Endothelial cell of umbilical vein (primary cell): ENCODE results near the gene KSR1. TPM values are rescaled to one million over a fixed set of nuclear protein-coding genes. Genes with fewer than 3 reads are reported as not detected.
"Not testable (repeated sequence)": the region's sequence is repeated elsewhere in the genome, so short reads cannot be mapped to it uniquely, and the experiment has no call there.

Source experiments
- BruUV-seq: library from RNA; stranded (reverse); fragments of 400-500 nt; replicated peaks from 2 replicates; lab custom pipeline; 2021; lab: Mats Ljungman, UMichigan
- CTCF ChIA-PET: fragments of 300-600, 350-600 bp; sonication (Branson Sonifier 250); formaldehyde crosslinking; loops from one replicate; lab custom pipeline; 2021; ENCODE audit warnings: antibody characterized with exemption, inconsistent platforms; lab: Charles Lee
- POLR2A ChIA-PET: fragments of 300-600, 350-600 bp; sonication (Branson Sonifier 250); formaldehyde crosslinking; loops from one replicate; lab custom pipeline; 2021; ENCODE audit warnings: antibody characterized with exemption, inconsistent platforms; lab: Charles Lee
- DNase-seq: peaks from one replicate; pipeline ENCODE4 v3.0.0-alpha.2; 2011; ENCODE audit warnings: low read depth, low spot score
- FAIRE-seq: peaks from 2 replicates; lab custom pipeline; 2011; peaks lifted over from hg19 to GRCh38; lab: Jason Lieb, UNC
- H2AFZ ChIP-seq: 2 replicates; pipeline ENCODE4 v1.6.0; 2012; ENCODE audit warnings: low read depth, low read length, control low read depth, inconsistent platforms
- H3K27ac ChIP-seq: 2 replicates; pipeline ENCODE4 v1.5.1; 2011; ENCODE audit warnings: low read depth, mild to moderate bottlenecking, control low read depth, low read length, moderate library complexity; ENCODE audit not compliant: insufficient read depth
- H3K27me3 ChIP-seq, 2 experiments: 2 replicates each; pipeline versions ENCODE4 v1.6.0 to v1.6.1; 2011; ENCODE audit warnings: low read length in 2 of 2, mixed read lengths in 1 of 2; ENCODE audit not compliant: control insufficient read depth in 2 of 2, insufficient read depth in 2 of 2
- H3K36me3 ChIP-seq, 2 experiments: 2 replicates in 1 of 2; 3 replicates in 1 of 2; pipeline ENCODE4 v1.5.1; 2011; ENCODE audit warnings: low read length in 2 of 2, mild to moderate bottlenecking in 1 of 2, moderate library complexity in 1 of 2; ENCODE audit not compliant: control insufficient read depth in 2 of 2, insufficient read depth in 2 of 2; ENCODE audit errors: extremely low read depth in 1 of 2
- H3K4me1 ChIP-seq: 3 replicates; pipeline ENCODE4 v1.5.1; 2011; ENCODE audit warnings: mild to moderate bottlenecking, low read length; ENCODE audit not compliant: control insufficient read depth, insufficient read depth; ENCODE audit errors: extremely low read depth
- H3K4me2 ChIP-seq: 2 replicates; pipeline ENCODE4 v1.6.1; 2011; ENCODE audit warnings: low read length, control low read depth, mixed read lengths; ENCODE audit not compliant: insufficient read depth
- H3K4me3 ChIP-seq, 3 experiments: fragments of 200-600 bp in 1 of 3; sonication (generic), shearing (Covaris generic) in 1 of 3; replicated peaks in 1 of 3; 2 replicates each; pipeline ENCODE4 v1.5.1; 2011 to 2016; ENCODE audit warnings: control low read depth in 3 of 3, low read length in 3 of 3, mild to moderate bottlenecking in 2 of 3, inconsistent platforms in 1 of 3, low read depth in 1 of 3, moderate library complexity in 1 of 3; ENCODE audit not compliant: insufficient read depth in 1 of 3
- H3K79me2 ChIP-seq: 2 replicates; pipeline ENCODE4 v1.6.0; 2012; ENCODE audit warnings: low read length, inconsistent platforms; ENCODE audit not compliant: control insufficient read depth, insufficient read depth
- H3K9ac ChIP-seq: replicated peaks from 2 replicates; pipeline ENCODE3; 2011; ENCODE audit warnings: low read length, control low read depth; ENCODE audit not compliant: insufficient read depth; ENCODE audit errors: extremely low read depth
- H3K9me1 ChIP-seq: replicated peaks from 3 replicates; pipeline ENCODE4 v1.6.0; 2011; ENCODE audit warnings: mild to moderate bottlenecking, low read length; ENCODE audit not compliant: control insufficient read depth, insufficient read depth; ENCODE audit errors: extremely low read depth
- H3K9me3 ChIP-seq: replicated peaks from 2 replicates; pipeline ENCODE4 v1.5.1; 2012; ENCODE audit warnings: low read length, inconsistent platforms; ENCODE audit not compliant: control insufficient read depth, insufficient read depth
- H4K20me1 ChIP-seq: replicated peaks from 2 replicates; pipeline ENCODE3; 2011; ENCODE audit warnings: mild to moderate bottlenecking, low read length; ENCODE audit not compliant: control insufficient read depth, insufficient read depth; ENCODE audit errors: extremely low read depth
- MYC ChIP-seq: IDR thresholded peaks from one replicate; pipeline ENCODE4 v1.6.1; 2011; ENCODE audit warnings: mild to moderate bottlenecking, low read depth, low read length
- POLR2A ChIP-seq: IDR thresholded peaks from 2 replicates; pipeline ENCODE4 v1.6.1; 2012; ENCODE audit warnings: low read depth, mild to moderate bottlenecking, control low read depth, low read length
- POLR2AphosphoS5 ChIP-seq: IDR thresholded peaks from 2 replicates; pipeline ENCODE4 v1.6.1; 2012; ENCODE audit warnings: low read depth, mild to moderate bottlenecking, control low read depth, low read length, moderate library complexity; ENCODE audit not compliant: insufficient read depth
- dilution Hi-C: fragments of 300-500 bp; cut with MboI; formaldehyde crosslinking; loops from one replicate; pipeline ENCODE4 v1.15.0; 2019; ENCODE audit warnings: low sequenced_read_pairs; ENCODE audit not compliant: extremely low pct_ligation_motif_present
- intact Hi-C: fragments of 100-400 bp; cut with micrococcal nuclease; formaldehyde crosslinking; loops from one replicate; pipeline ENCODE4 v1.10.0; 2022
- polyA plus RNA-seq, 4 experiments: library from polyadenylated mRNA; depleted of rRNA in 3 of 4; stranded (reverse) in 3 of 4; unstranded in 1 of 4; fragments of >200 nt; gene quantifications; 2 replicates each; pipeline versions ENCODE4 v1.2.1 to v1.2.3, GENCODE V29; 2011 to 2012; ENCODE audit warnings: missing spikeins in 1 of 4
- total RNA-seq: library from RNA; stranded (reverse); gene quantifications from 2 replicates; pipeline ENCODE4 v1.2.3, GENCODE V29; 2021
- TF ChIP-seq, protein P1 (sequence below): IDR thresholded peaks from 2 replicates; pipeline ENCODE4 v1.6.1; 2011; ENCODE audit not compliant: insufficient read depth, insufficient read length

KSR1 gene
- total and polyA plus RNA-seq, 2 donors (not counting 3 experiments of a cell fraction or from before 2014, with no cell fraction given), result 35.4 to 80.2 TPM

DNA sequence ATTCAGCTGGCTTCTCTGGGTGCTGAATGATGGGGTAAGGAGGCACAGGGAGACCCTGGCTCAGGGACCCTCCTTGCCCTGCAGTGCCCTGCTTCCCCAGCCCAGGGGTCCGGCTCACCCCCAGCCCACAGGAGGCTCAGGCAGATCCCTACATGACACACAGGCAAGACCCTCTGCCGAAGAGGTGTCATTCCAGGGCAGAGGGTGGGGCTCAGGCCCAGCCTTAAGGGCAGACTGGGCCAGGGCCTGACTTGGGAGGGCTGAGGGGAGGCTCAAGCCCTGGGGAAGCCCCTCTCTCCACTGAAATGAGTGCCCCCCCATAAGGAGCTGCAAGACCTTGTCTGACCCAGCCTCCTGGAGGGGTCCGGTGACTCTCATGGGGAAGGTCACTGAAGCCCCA, 30.3 kb upstream of the KSR1 start:
- intact Hi-C loops (no loop called here), dilution Hi-C loops (loop anchor here (25.0 kb wide), 1 partner anchor 136 kb away; no protein-coding TSS in a partner anchor)
- BruUV-seq, result no TSS peak
- CTCF ChIA-PET, result no interaction called here
- Histone ChIP-seq H3K36me3 (no peaks in the 10 kb centered on the region), H3K27me3 (no peaks in the 10 kb centered on the region), H3K4me1 (no peaks in the 10 kb centered on the region), H3K27ac (no peak overlapping the region), H3K4me2 (no peak overlapping the region), H4K20me1 (no peaks in the 10 kb centered on the region), H2AFZ (no peak overlapping the region), H3K79me2 (no peaks in the 10 kb centered on the region), H3K9me1 (no peaks in the 10 kb centered on the region), H3K4me3 (no peak overlapping the region), H3K9ac (no peak overlapping the region), H3K9me3 (no peaks in the 10 kb centered on the region)
- FAIRE-seq, result no peak
- POLR2A ChIA-PET, result no interaction called here
- TF ChIP-seq POLR2A (no peak), POLR2AphosphoS5 (no peak), MYC (no peak)
- TF ChIP-seq, protein P1, sequence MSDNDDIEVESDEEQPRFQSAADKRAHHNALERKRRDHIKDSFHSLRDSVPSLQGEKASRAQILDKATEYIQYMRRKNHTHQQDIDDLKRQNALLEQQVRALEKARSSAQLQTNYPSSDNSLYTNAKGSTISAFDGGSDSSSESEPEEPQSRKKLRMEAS, result no peak
- no peak for DNase-seq

DNA sequence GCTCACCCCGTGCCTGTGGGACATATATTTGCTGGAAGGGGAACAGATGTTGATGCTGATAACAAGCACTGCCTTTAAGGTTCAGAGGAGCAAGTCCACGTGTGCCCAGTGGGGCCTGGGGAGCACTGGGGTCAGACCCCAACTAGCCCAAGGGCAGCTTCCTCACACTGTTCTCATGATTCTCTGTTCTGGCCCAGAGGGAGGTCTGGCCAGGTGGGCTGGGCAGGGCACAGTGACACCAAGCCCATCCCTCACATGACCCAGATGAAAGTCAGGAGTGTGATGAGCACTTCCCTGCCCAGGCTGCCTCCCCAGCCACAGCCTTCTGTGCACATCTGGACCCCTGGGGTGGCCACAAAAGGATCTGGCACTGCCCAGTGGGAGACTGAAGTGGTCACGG, 29.8 kb upstream of the KSR1 start:
- BruUV-seq, POLR2A ChIA-PET, H3K4me2 ChIP-seq, intact Hi-C loops, CTCF ChIA-PET, H4K20me1 ChIP-seq, FAIRE-seq, H3K9me1 ChIP-seq, H3K9me3 ChIP-seq, H2AFZ ChIP-seq, H3K27ac ChIP-seq, DNase-seq, H3K27me3 ChIP-seq, H3K4me3 ChIP-seq, H3K9ac ChIP-seq, H3K4me1 ChIP-seq, H3K36me3 ChIP-seq, H3K79me2 ChIP-seq: not testable (repeated sequence)
- dilution Hi-C loops, result loop anchor here (25.0 kb wide), 1 partner anchor 136 kb away; no protein-coding TSS in a partner anchor

DNA sequence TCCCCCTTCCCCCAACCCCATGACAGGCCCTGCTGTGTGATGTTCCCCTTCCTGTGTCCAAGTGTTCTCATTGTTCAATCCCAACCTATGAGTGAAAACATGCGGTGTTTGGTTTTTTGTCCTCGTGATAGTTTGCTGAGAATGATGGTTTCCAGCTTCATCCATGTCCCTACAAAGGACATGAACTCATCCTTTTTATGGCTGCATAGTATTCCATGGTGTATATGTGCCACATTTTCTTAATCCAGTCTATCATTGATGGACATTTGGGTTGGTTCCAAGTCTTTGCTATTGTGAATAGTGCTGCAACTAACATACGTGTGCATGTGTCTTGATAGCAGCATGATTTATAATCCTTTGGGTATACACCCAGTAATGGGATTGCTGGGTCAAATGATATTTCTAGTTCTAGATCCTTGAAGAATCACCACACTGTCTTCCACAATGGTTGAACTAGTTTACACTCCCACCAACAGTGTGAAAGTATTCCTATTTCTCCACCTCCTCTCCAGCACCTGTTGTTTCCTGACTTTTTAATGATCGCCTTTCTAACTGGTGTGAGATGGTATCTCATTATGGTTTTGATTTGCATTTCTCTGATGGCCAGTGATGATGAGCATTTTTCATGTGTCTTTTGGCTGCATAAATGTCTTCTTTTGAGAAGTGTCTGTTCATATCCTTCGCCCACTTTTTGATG, 28.9 kb upstream of the KSR1 start:
- DNase-seq, H2AFZ ChIP-seq, H3K79me2 ChIP-seq, intact Hi-C loops, H3K9me1 ChIP-seq, H4K20me1 ChIP-seq, H3K9me3 ChIP-seq, H3K9ac ChIP-seq, H3K4me3 ChIP-seq, H3K4me1 ChIP-seq, H3K4me2 ChIP-seq, CTCF ChIA-PET, H3K27ac ChIP-seq, H3K27me3 ChIP-seq, H3K36me3 ChIP-seq, FAIRE-seq, POLR2A ChIA-PET, BruUV-seq: not testable (repeated sequence)
- dilution Hi-C loops, result loop anchor here (25.0 kb wide), 1 partner anchor 135 kb away; no protein-coding TSS in a partner anchor
